ENCODE data around the gene NTM. TPM values are rescaled to one million over a fixed set of nuclear protein-coding genes. Genes with fewer than 3 reads are reported as not detected.

Gene NTM
- total RNA-seq, 1 experiment from 2014 or later, result 9.9 TPM

DNA sequence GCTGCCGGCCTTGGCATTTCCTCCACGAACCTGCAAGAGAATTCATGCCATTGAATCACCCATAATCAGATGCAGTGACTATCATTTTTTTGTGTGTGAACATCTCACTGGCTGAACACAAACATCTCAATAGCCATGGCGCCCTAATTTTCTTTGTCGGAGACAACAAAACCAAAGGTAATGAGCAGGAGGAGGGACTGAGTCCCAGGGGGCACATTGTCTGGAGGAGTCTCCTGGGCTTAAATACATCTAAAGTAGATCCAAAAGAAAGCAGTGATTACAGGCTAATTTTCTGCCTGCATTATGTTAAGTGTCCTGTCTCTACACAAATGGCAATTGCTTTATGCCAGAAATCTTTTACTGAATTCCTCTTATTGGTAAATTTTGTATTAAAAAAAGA is 113.5 kb downstream of the NTM start:
- Mint-ChIP-seq H3K27ac (no peak overlapping the region), H3K4me1 (peaks cover 15 to 23% of the 10 kb centered on the region in 2 experiments), H3K4me3 (no peak overlapping the region), H3K36me3 (ENCODE audit: insufficient read depth in 1 of 3, low read depth in 3 of 3) (no peaks in the 10 kb centered on the region), H3K27me3 (ENCODE audit: low read depth) (peaks cover 2% of the 10 kb centered on the region; the same call in 1 of the 2 replicates), H3K9me3 (no peaks in the 10 kb centered on the region)
- Histone ChIP-seq H3K23ac (ENCODE audit: insufficient read length, low read depth, low read length) (no peak overlapping the region), H2BK15ac (ENCODE audit: low read depth, low read length) (no peak overlapping the region), H3K79me1 (ENCODE audit: insufficient read depth, low read depth, low read length, poor library complexity, severe bottlenecking) (no peaks in the 10 kb centered on the region), H2BK12ac (ENCODE audit: insufficient read length, low read depth, low read length) (no peak overlapping the region), H3K4me1 (ENCODE audit: insufficient read depth, low read length) (no peaks in the 10 kb centered on the region; the same call in 1 of the 2 replicates), H3K18ac (ENCODE audit: insufficient read length, low read depth, low read length) (no peak overlapping the region), H3K27ac (ENCODE audit: insufficient read length, low read depth, low read length) (no peak overlapping the region), H2AFZ (ENCODE audit: low read length) (no peak overlapping the region), H4K8ac (replicated peaks; ENCODE audit: insufficient read length, low read depth, low read length) (no peak overlapping the region), H2BK5ac (ENCODE audit: insufficient read length, low read length) (no peak overlapping the region), H2BK20ac (ENCODE audit: low read depth, low read length, poor library complexity, severe bottlenecking) (no peak overlapping the region), H3K79me2 (ENCODE audit: insufficient read depth, low read length) (no peaks in the 10 kb centered on the region), H3K56ac (ENCODE audit: insufficient read length, low read depth, low read length) (no peak overlapping the region), H4K5ac (ENCODE audit: insufficient read length, low read depth, low read length) (no peak overlapping the region), H3K14ac (ENCODE audit: insufficient read depth, low read length) (no peak overlapping the region), H3K23me2 (ENCODE audit: insufficient read length, low read depth, low read length, poor library complexity, severe bottlenecking) (no peaks in the 10 kb centered on the region), H3K9me3 (ENCODE audit: control insufficient read depth, low read depth, low read length) (no peaks in the 10 kb centered on the region), H2AK5ac (ENCODE audit: insufficient read length, low read length) (no peak overlapping the region), H3K27me3 (ENCODE audit: insufficient read depth, low read length) (no peaks in the 10 kb centered on the region), H3K4me2 (ENCODE audit: insufficient read depth, insufficient read length, low read length) (no peak overlapping the region), H3K4ac (ENCODE audit: low read depth, low read length) (no peak overlapping the region), H3K9ac (ENCODE audit: extremely low read depth, insufficient read length, low read length) (no peak overlapping the region), H4K20me1 (ENCODE audit: control insufficient read depth, insufficient read depth, insufficient read length) (no peaks in the 10 kb centered on the region), H2BK120ac (ENCODE audit: low read depth, low read length, poor library complexity, severe bottlenecking) (no peak overlapping the region), H3T11ph (ENCODE audit: low read length) (no peak overlapping the region), H4K91ac (ENCODE audit: insufficient read length, low read depth, low read length) (no peak overlapping the region)
- no CpG with 5 or more reads among the region's 4 CpGs for WGBS (ENCODE audit: extremely low coverage, insufficient read length, low lambda C conversion rate)
- TF ChIP-seq, protein P1, sequence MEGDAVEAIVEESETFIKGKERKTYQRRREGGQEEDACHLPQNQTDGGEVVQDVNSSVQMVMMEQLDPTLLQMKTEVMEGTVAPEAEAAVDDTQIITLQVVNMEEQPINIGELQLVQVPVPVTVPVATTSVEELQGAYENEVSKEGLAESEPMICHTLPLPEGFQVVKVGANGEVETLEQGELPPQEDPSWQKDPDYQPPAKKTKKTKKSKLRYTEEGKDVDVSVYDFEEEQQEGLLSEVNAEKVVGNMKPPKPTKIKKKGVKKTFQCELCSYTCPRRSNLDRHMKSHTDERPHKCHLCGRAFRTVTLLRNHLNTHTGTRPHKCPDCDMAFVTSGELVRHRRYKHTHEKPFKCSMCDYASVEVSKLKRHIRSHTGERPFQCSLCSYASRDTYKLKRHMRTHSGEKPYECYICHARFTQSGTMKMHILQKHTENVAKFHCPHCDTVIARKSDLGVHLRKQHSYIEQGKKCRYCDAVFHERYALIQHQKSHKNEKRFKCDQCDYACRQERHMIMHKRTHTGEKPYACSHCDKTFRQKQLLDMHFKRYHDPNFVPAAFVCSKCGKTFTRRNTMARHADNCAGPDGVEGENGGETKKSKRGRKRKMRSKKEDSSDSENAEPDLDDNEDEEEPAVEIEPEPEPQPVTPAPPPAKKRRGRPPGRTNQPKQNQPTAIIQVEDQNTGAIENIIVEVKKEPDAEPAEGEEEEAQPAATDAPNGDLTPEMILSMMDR (conservative IDR thresholded peaks at IDR 0.05), result no peak
- DNase-seq, result no peak
